Transverse colon (tissue), 4 donors: Measurements from ENCODE around the gene PRKACG. TPM values are rescaled to one million over a fixed set of nuclear protein-coding genes. Genes with fewer than 3 reads are reported as not detected.

Experiments
- DNase-seq: peaks from one replicate; pipeline ENCODE4 v3.0.0-alpha.2; 2019
- H3K27ac ChIP-seq, 4 donors: fragments of 200-600 bp; sonication (generic); 2 replicates each; pipeline ENCODE4 v1.5.1; 2016 to 2018; ENCODE audit warnings: inconsistent platforms in 4 of 4
- H3K27me3 ChIP-seq: fragments of 200-600 bp; sonication (generic); 2 replicates; pipeline ENCODE4 v1.5.1; 2017; ENCODE audit warnings: inconsistent platforms
- H3K36me3 ChIP-seq, 4 donors: fragments of 200-600 bp; sonication (generic); 2 replicates each; pipeline ENCODE4 v1.5.1; 2017 to 2019; ENCODE audit warnings: inconsistent platforms in 4 of 4
- H3K4me1 ChIP-seq, 4 donors: fragments of 200-600 bp; sonication (generic); 2 replicates each; pipeline ENCODE4 v1.5.1; 2017 to 2020; ENCODE audit warnings: inconsistent platforms in 4 of 4
- H3K4me3 ChIP-seq, 4 donors: fragments of 200-600 bp; sonication (generic); 1 replicate in 1 of 4; 2 replicates in 3 of 4; pipeline versions ENCODE4 v1.5.1 to v1.6.1; 2017 to 2019; ENCODE audit warnings: inconsistent platforms in 4 of 4
- H3K9me3 ChIP-seq, 2 donors: fragments of 200-600 bp; sonication (generic); 2 replicates each; pipeline ENCODE4 v1.5.1; 2017 to 2019; ENCODE audit warnings: inconsistent platforms in 2 of 2
- EP300 ChIP-seq: sonication (generic); formaldehyde crosslinking; IDR thresholded peaks from one replicate; pipeline ENCODE4 v1.6.1; 2017; ENCODE audit warnings: antibody characterized with exemption, low read depth
- POLR2A ChIP-seq: fragments of 450-650 bp; IDR thresholded peaks from one replicate; pipeline ENCODE4 v1.6.1; 2016; ENCODE audit warnings: antibody characterized with exemption, mild to moderate bottlenecking, moderate library complexity
- POLR2AphosphoS5 ChIP-seq, 3 donors: sonication (generic); formaldehyde crosslinking; IDR thresholded peaks; one replicate each; pipeline ENCODE4 v1.6.1; 2016; ENCODE audit warnings: antibody characterized with exemption in 3 of 3
- WGBS, 2 donors: methylation state at CpG; one replicate each; pipeline ENCODE4 v1.1.5; 2018; ENCODE audit warnings: low coverage in 1 of 2; 5-methylcytosine and 5-hydroxymethylcytosine counted together
- in situ Hi-C, 4 donors: fragments of 200-750 bp; cut with MboI; loops; one replicate each; pipeline versions ENCODE4 v1.15.0 to v1.15.1; 2017; ENCODE audit warnings: low sequenced_read_pairs in 3 of 4, low pct_ligation_motif_present in 1 of 4, low pct_unique_long_range_greater_than_20kb in 1 of 4
- intact Hi-C: fragments of 100-400 bp; cut with DNase I; formaldehyde crosslinking; loops from one replicate; pipeline ENCODE4 v1.15.1; 2023; ENCODE audit warnings: low total_unique reads
- total RNA-seq, 4 donors: library from RNA; depleted of rRNA; stranded (reverse); fragments of >200 nt; gene quantifications; one replicate each; pipeline ENCODE4 v1.1.0, GENCODE V29; 2016
- TF ChIP-seq, protein P1 (sequence below), 5 experiments: fragments of 200-600 bp in 3 of 5; fragments of 450-650 bp in 2 of 5; sonication (generic) in 3 of 5; IDR thresholded peaks; 1 replicate in 2 of 5; 2 replicates in 3 of 5; pipeline ENCODE4 v1.5.1; 2016 to 2017; ENCODE audit warnings: antibody characterized with exemption in 5 of 5, inconsistent platforms in 3 of 5, mild to moderate bottlenecking in 2 of 5, moderate library complexity in 1 of 5

Gene PRKACG
- total RNA-seq, 4 donors from 2014 or later = not detected

DNA sequence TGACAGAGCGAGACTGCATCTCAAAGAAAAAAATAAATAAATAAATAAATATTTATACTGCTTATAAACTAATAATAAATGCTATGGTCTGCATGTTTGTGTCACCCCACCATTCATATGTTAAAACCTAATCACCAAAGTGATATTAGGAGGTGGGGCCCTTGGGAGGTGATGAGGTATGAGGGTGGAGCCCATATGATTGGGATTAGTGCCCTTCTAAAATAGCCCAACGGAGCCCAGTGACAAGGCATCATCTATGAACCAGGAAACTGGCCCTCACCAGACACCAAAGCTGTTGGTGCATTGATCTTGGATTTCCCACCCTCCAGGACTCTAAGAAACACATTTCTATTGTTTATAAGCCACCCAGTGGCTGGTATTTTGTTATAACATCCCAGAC is 26.7 kb upstream of the PRKACG start:
- peaks cover 0 to 15% (median 9%) of the 10 kb centered on the region in 4 donors for H3K4me1 ChIP-seq
- 90% methylated on average over 2 of the region's 2 CpGs; no CpG with 5 or more reads in 1 of the 2 donors for WGBS, 2 donors
- H3K36me3 ChIP-seq = no peaks in the 10 kb centered on the region
- intact Hi-C loops (no loop called here), in situ Hi-C loops (no loop called here)
- H3K9me3 ChIP-seq = no peaks in the 10 kb centered on the region
- no peaks in the 10 kb centered on the region for H3K27me3 ChIP-seq
- DNase-seq = no peak
- TF ChIP-seq, protein P1, sequence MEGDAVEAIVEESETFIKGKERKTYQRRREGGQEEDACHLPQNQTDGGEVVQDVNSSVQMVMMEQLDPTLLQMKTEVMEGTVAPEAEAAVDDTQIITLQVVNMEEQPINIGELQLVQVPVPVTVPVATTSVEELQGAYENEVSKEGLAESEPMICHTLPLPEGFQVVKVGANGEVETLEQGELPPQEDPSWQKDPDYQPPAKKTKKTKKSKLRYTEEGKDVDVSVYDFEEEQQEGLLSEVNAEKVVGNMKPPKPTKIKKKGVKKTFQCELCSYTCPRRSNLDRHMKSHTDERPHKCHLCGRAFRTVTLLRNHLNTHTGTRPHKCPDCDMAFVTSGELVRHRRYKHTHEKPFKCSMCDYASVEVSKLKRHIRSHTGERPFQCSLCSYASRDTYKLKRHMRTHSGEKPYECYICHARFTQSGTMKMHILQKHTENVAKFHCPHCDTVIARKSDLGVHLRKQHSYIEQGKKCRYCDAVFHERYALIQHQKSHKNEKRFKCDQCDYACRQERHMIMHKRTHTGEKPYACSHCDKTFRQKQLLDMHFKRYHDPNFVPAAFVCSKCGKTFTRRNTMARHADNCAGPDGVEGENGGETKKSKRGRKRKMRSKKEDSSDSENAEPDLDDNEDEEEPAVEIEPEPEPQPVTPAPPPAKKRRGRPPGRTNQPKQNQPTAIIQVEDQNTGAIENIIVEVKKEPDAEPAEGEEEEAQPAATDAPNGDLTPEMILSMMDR (IDR thresholded peaks at IDR 0.05) = no peak
- TF ChIP-seq POLR2A = no peak
- TF ChIP-seq EP300 = no peak
- no peak for TF ChIP-seq POLR2AphosphoS5 (IDR thresholded peaks at IDR 0.05)
- no peak overlapping the region for H3K27ac ChIP-seq
- H3K4me3 ChIP-seq = no peak overlapping the region

- H3K4me3 ChIP-seq = peak overlapping the region in 2 of 4 donors; percentile 67 to 73
Observed at GRCh38 chr9:69036799-69037198, 22.9 kb upstream of the PRKACG start.

DNA sequence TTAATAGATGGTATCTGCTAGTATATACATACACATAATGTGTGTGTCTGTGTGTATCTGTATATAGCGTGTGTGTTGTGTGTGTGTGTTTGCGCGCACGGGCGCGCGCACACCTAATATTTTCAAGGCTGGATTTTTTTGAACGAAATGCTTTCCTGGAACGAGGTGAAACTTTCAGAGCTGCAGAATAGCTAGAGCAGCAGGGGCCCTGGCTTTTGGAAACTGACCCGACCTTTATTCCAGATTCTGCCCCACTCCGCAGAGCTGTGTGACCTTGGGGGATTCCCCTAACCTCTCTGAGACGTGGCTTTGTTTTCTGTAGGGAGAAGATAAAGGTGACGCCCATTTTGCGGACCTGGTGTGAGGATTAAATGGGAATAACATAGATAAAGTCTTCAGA is 22.4 kb upstream of the PRKACG start:
- peak; percentile 13 for DNase-seq

More at GRCh38 chr9:69036799-69037198, 22.9 kb upstream of the PRKACG start:
- H3K36me3 ChIP-seq = no peaks in the 10 kb centered on the region
- intact Hi-C loops = no loop called here
- no peaks in the 10 kb centered on the region for H3K9me3 ChIP-seq
- in situ Hi-C loops = no loop called here
- no peaks in the 10 kb centered on the region for H3K27me3 ChIP-seq
- no peak for DNase-seq
- TF ChIP-seq EP300 (no peak), POLR2AphosphoS5 (IDR thresholded peaks at IDR 0.05) (no peak), POLR2A (no peak)
- TF ChIP-seq, protein P1 (IDR thresholded peaks at IDR 0.05) = no peak
- H3K27ac ChIP-seq = peak overlapping the region; percentile 83 to 93 (median 88)
- H3K4me1 ChIP-seq = peaks cover 0 to 11% (median 8%) of the 10 kb centered on the region in 4 donors
- WGBS, 2 donors = 62 to 74% methylated on average over 8 to 10 of the region's 10 CpGs

GRCh38 chr9:69035438-69036308 is 21.8 kb upstream of the PRKACG start, which contains the start of gene FXN:
Gene FXN (plus strand): TSS chr9:69035752. CDS start chr9:69035783, 31 bp downstream.
- Histone ChIP-seq H3K36me3 (no peaks in the 10 kb centered on the region), H3K4me1 (peaks cover 0 to 11% (median 8%) of the 10 kb centered on the region in 4 donors), H3K27ac (peak within 1 kb of the TSS; percentile 83 to 93 (median 88)), H3K27me3 (no peaks in the 10 kb centered on the region), H3K4me3 (peak within 1 kb of the TSS; percentile 60 to 73 (median 66)), H3K9me3 (no peaks in the 10 kb centered on the region)
- in situ Hi-C loops (no loop called here), intact Hi-C loops (no loop called here)
- 0 to 1% methylated on average over 1 to 29 of the region's 75 CpGs for WGBS, 2 donors
- TF ChIP-seq POLR2AphosphoS5 (IDR thresholded peaks at IDR 0.05) (peak in 2 of 3 donors; percentile 33 to 60), EP300 (no peak), POLR2A (peak; percentile 28)
- TF ChIP-seq, protein P1 (IDR thresholded peaks at IDR 0.05) = peak; percentile 91 to 99 (median 98)
- peak; percentile 88 for DNase-seq

More for the DNA sequence above, 22.4 kb upstream of the PRKACG start:
- Histone ChIP-seq H3K9me3 (no peaks in the 10 kb centered on the region), H3K27ac (peak overlapping the region; percentile 83 to 93 (median 88)), H3K4me3 (peak overlapping the region; percentile 60 to 73 (median 66)), H3K27me3 (no peaks in the 10 kb centered on the region), H3K4me1 (peaks cover 0 to 11% (median 8%) of the 10 kb centered on the region in 4 donors), H3K36me3 (no peaks in the 10 kb centered on the region)
- intact Hi-C loops = no loop called here
- WGBS, 2 donors = 2 to 16% methylated on average over 5 to 14 of the region's 14 CpGs
- in situ Hi-C loops = no loop called here
- TF ChIP-seq, protein P1 (IDR thresholded peaks at IDR 0.05) = no peak
- TF ChIP-seq POLR2A (no peak), POLR2AphosphoS5 (IDR thresholded peaks at IDR 0.05) (no peak), EP300 (no peak)
